ENCODE data around the gene ABCC4.

GRCh38 chr13:95123726-95124125 is 177.5 kb downstream of the ABCC4 start:
- TF ChIP-seq CTCF (IDR thresholded peaks at IDR 0.05; ENCODE audit: low read depth, low read length, poor library complexity, severe bottlenecking), result no peak
- TF ChIP-seq EZH2phosphoT487 (IDR thresholded peaks at IDR 0.05; ENCODE audit: borderline replicate concordance, low read length), result no peak
